OCI-LY7 (cell line): ENCODE data around the gene COL13A1. TPM values are rescaled to one million over a fixed set of nuclear protein-coding genes. Genes with fewer than 3 reads are reported as not detected.

Source experiments
- BruUV-seq: library from RNA; stranded (reverse); fragments of 400-500 nt; replicated peaks from 2 replicates; lab custom pipeline; 2021; lab: Mats Ljungman, UMichigan
- CTCF ChIA-PET: fragments of 300-600 bp; sonication (Branson Sonifier 250); formaldehyde crosslinking; loops from one replicate; lab custom pipeline; 2022; ENCODE audit warnings: antibody characterized with exemption; ENCODE audit not compliant: unreplicated experiment; lab: Charles Lee
- POLR2A ChIA-PET: fragments of 300-600 bp; sonication (Branson Sonifier 250); formaldehyde crosslinking; loops from one replicate; lab custom pipeline; 2022; ENCODE audit warnings: antibody characterized with exemption; lab: Charles Lee
- DNase-seq: peaks from one replicate; pipeline ENCODE4 v3.0.0-alpha.2; 2015; ENCODE audit warnings: low spot score
- H2AFZ ChIP-seq: fragments of 200-600 bp; sonication (generic), shearing (Covaris generic); 2 replicates; pipeline ENCODE4 v1.6.1; 2014; ENCODE audit warnings: mild to moderate bottlenecking, antibody characterized with exemption, low read length, moderate library complexity
- H3K27ac ChIP-seq: fragments of 200-600 bp; sonication (generic); 2 replicates; pipeline ENCODE4 v1.5.1; 2014; ENCODE audit warnings: mixed run types, low read depth, mild to moderate bottlenecking, moderate library complexity, low read length, inconsistent platforms; ENCODE audit not compliant: poor library complexity, severe bottlenecking
- H3K36me3 ChIP-seq: fragments of 200-600 bp; sonication (generic); 2 replicates; pipeline ENCODE4 v1.6.1; 2014; ENCODE audit warnings: mild to moderate bottlenecking, antibody characterized with exemption, low read length, moderate library complexity, mixed read lengths; ENCODE audit not compliant: insufficient read depth
- H3K4me1 ChIP-seq: fragments of 200-600 bp; sonication (generic); 2 replicates; pipeline ENCODE4 v1.5.1; 2014; ENCODE audit warnings: mild to moderate bottlenecking, low read length; ENCODE audit not compliant: insufficient read depth, poor library complexity, severe bottlenecking
- H3K4me2 ChIP-seq: fragments of 200-600 bp; sonication (generic); 2 replicates; pipeline ENCODE4 v1.6.1; 2014; ENCODE audit warnings: mild to moderate bottlenecking, low read length
- H3K4me3 ChIP-seq: fragments of 200-600 bp; sonication (generic); 2 replicates; pipeline ENCODE4 v1.5.1; 2014; ENCODE audit warnings: mild to moderate bottlenecking, low read depth, low read length; ENCODE audit not compliant: poor library complexity, severe bottlenecking
- H3K79me2 ChIP-seq: fragments of 200-600 bp; sonication (generic); 2 replicates; pipeline ENCODE4 v1.6.1; 2016; ENCODE audit warnings: low read depth, mild to moderate bottlenecking, low read length, moderate library complexity, mixed read lengths; ENCODE audit not compliant: insufficient read depth
- H3K9me2 ChIP-seq: fragments of 200-600 bp; sonication (generic); 2 replicates; pipeline ENCODE4 v1.6.1; 2016; ENCODE audit warnings: mild to moderate bottlenecking, low read length, mixed read lengths; ENCODE audit not compliant: insufficient read depth
- H3K9me3 ChIP-seq: fragments of 200-600 bp; sonication (generic); 2 replicates; pipeline ENCODE4 v1.6.1; 2014; ENCODE audit warnings: mild to moderate bottlenecking, mixed run types, low read length, mixed read lengths
- H4K20me1 ChIP-seq: fragments of 200-600 bp; sonication (generic); 2 replicates; pipeline ENCODE4 v1.6.1; 2014; ENCODE audit warnings: mild to moderate bottlenecking, antibody characterized with exemption, low read length, moderate library complexity, mixed read lengths; ENCODE audit not compliant: insufficient read depth
- CTCF ChIP-seq: fragments of 200-600 bp; sonication (generic); conservative IDR thresholded peaks from 2 replicates; pipeline ENCODE4 v1.5.1; 2014; ENCODE audit warnings: mild to moderate bottlenecking, antibody characterized with exemption, low read length, moderate library complexity, mixed read lengths
- EZH2phosphoT487 ChIP-seq: fragments of 200-600 bp; sonication (generic); IDR thresholded peaks from 2 replicates; pipeline ENCODE4 v1.6.1; 2018; ENCODE audit warnings: low read depth, borderline replicate concordance, mild to moderate bottlenecking, mixed run types, antibody characterized with exemption, low read length, moderate library complexity, mixed read lengths
- intact Hi-C: fragments of 100-400 bp; cut with micrococcal nuclease; formaldehyde crosslinking; loops from one replicate; pipeline ENCODE4 v1.10.0; 2022; ENCODE audit not compliant: unreplicated experiment
- total RNA-seq, 2 experiments: library from RNA; depleted of rRNA in 1 of 2; stranded (reverse); fragments of >200 nt in 1 of 2; shearing (Covaris generic) in 1 of 2; gene quantifications; 2 replicates each; pipeline ENCODE4 v1.2.3, GENCODE V29; 2014 to 2022

The COL13A1 gene
- total RNA-seq, 2 experiments from 2014 or later, result 0.06 TPM; not detected in 1

GRCh38 chr10:69863580-69863979 lies 61.9 kb downstream of the COL13A1 start:
- intact Hi-C loops, result no loop called here

GRCh38 chr10:69864321-69864720 lies 62.6 kb downstream of the COL13A1 start:
- intact Hi-C loops, result no loop called here
- TF ChIP-seq EZH2phosphoT487 (no peak), CTCF (no peak)
- CTCF ChIA-PET, result no interaction called here

More at GRCh38 chr10:69863580-69863979, 61.9 kb downstream of the COL13A1 start:
- TF ChIP-seq EZH2phosphoT487 (no peak), CTCF (no peak)
- Histone ChIP-seq H4K20me1 (no peaks in the 10 kb centered on the region), H3K4me2 (no peak overlapping the region), H3K79me2 (no peaks in the 10 kb centered on the region), H2AFZ (no peak overlapping the region), H3K9me2 (no peaks in the 10 kb centered on the region), H3K27ac (no peak overlapping the region), H3K9me3 (no peaks in the 10 kb centered on the region), H3K36me3 (no peaks in the 10 kb centered on the region), H3K4me1 (no peaks in the 10 kb centered on the region), H3K4me3 (no peak overlapping the region)
- no TSS peak for BruUV-seq
- no peak for DNase-seq
- ChIA-PET POLR2A (no interaction called here), CTCF (no interaction called here)

GRCh38 chr10:69865450-69865849 lies 63.7 kb downstream of the COL13A1 start:
- no TSS peak for BruUV-seq
- TF ChIP-seq EZH2phosphoT487, result no peak
- no peak for TF ChIP-seq CTCF
- Histone ChIP-seq H3K79me2 (no peaks in the 10 kb centered on the region), H3K9me3 (no peaks in the 10 kb centered on the region), H4K20me1 (no peaks in the 10 kb centered on the region), H3K9me2 (no peaks in the 10 kb centered on the region), H3K4me3 (no peak overlapping the region), H3K4me2 (no peak overlapping the region), H3K36me3 (no peaks in the 10 kb centered on the region), H2AFZ (no peak overlapping the region), H3K27ac (no peak overlapping the region), H3K4me1 (no peaks in the 10 kb centered on the region)
- intact Hi-C loops, result no loop called here
- CTCF ChIA-PET, result no interaction called here
- POLR2A ChIA-PET, result no interaction called here
- no peak for DNase-seq

More at GRCh38 chr10:69864321-69864720, 62.6 kb downstream of the COL13A1 start:
- H3K4me3 ChIP-seq, result no peak overlapping the region
- H2AFZ ChIP-seq, result no peak overlapping the region
- H3K27ac ChIP-seq, result no peak overlapping the region
- POLR2A ChIA-PET, result no interaction called here
- H3K4me1 ChIP-seq, result no peaks in the 10 kb centered on the region
- BruUV-seq, result no TSS peak
- no peaks in the 10 kb centered on the region for H3K9me2 ChIP-seq
- H3K79me2 ChIP-seq, result no peaks in the 10 kb centered on the region
- no peaks in the 10 kb centered on the region for H4K20me1 ChIP-seq
- no peaks in the 10 kb centered on the region for H3K36me3 ChIP-seq
- H3K4me2 ChIP-seq, result no peak overlapping the region
- no peak for DNase-seq
- H3K9me3 ChIP-seq, result no peaks in the 10 kb centered on the region
